Measurements from ENCODE around the gene EPHA8. TPM values are rescaled to one million over a fixed set of nuclear protein-coding genes. Genes with fewer than 3 reads are reported as not detected.

Gene EPHA8
- total and polyA plus RNA-seq, 9 of the 15 experiments (the other 6 are each of a cell fraction or from before 2014, with no cell fraction given) = not detected

DNA sequence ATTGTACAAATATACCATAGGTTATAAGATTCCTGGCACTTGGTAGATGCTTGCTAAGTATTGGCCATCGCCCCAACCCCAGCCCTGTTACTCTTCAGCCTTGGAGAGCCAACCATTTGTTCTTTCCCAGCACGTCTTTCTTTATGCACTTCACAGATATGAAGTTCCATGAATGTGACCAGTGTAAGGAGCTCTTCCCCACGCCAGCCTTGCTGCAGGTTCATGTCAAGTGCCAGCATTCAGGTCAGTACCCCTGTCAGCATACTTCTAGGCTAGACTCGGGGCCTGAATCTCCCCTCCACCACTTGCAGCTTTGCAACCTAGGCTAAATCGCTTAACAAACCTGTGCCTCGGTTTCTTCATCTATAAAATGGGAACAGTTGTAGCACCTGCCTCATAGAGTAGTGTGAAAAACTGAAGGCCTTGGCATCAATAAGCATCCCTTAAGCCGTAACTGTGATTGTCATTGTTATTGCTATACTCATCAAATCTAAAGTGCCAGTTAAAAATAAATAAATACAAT lies 41.0 kb upstream of the EPHA8 start:
- BruUV-seq (replicated peaks) = no TSS peak
- Histone ChIP-seq H4K20me1 (replicated peaks; ENCODE audit: control insufficient read depth, insufficient read depth, low read length) (peaks cover 4% of the 10 kb centered on the region; the same call in 1 of the 2 replicates), H3K9me3 (replicated peaks; ENCODE audit: control insufficient read depth, insufficient read depth, low read depth, low read length) (no peaks in the 10 kb centered on the region), H3K36me3 (ENCODE audit: control insufficient read depth, insufficient read depth, low read length) (peaks cover 91% of the 10 kb centered on the region), H2AFZ (ENCODE audit: low read depth, low read length) (no peak overlapping the region), H3K27me3 (ENCODE audit: control insufficient read depth in 2 of 2, insufficient read depth in 2 of 2, low read length in 2 of 2) (no peaks in the 10 kb centered on the region), H3K9me1 (ENCODE audit: control insufficient read depth, insufficient read depth, low read length) (no peaks in the 10 kb centered on the region), H3K4me1 (replicated peaks in 1 of 2; ENCODE audit: control insufficient read depth in 2 of 2, insufficient read depth in 2 of 2, low read length in 2 of 2) (no peaks in the 10 kb centered on the region; a peak in 1 of 5 replicates), H3K79me2 (ENCODE audit: control insufficient read depth, insufficient read depth, low read length) (no peaks in the 10 kb centered on the region), H3K27ac (ENCODE audit: extremely low read depth, low read depth, low read length) (no peak overlapping the region), H3K4me3 (no peak overlapping the region), H3K9ac (ENCODE audit: insufficient read depth in 1 of 2, low read depth in 2 of 2, low read length in 2 of 2) (no peak overlapping the region), H3K4me2 (ENCODE audit: insufficient read depth, low read length) (no peak overlapping the region)
- 87% methylated on average over 7 of the region's 7 CpGs for WGBS (ENCODE audit: insufficient coverage, low coverage, missing lambda C conversion rate)
- DNase-seq (ENCODE audit: extremely low read depth in 1 of 4, low spot score in 3 of 4) (no peak), ATAC-seq (no peak), FAIRE-seq (no peak)
- intact Hi-C loops (cut with micrococcal nuclease) = no loop called here
- CTCF ChIA-PET (ENCODE audit: low intra/inter-chr PET ratio) = no interaction called here
- TF ChIP-seq RBM25 (IDR thresholded peaks at IDR 0.05; ENCODE audit: low read depth, low read length, severe bottlenecking) (peak; percentile 61), STAT5B (CRISPR knock-in tag; IDR thresholded peaks at IDR 0.05) (no peak), NR2F6 (CRISPR knock-in tag; IDR thresholded peaks at IDR 0.05) (no peak), NFE2L1 (tag; IDR thresholded peaks at IDR 0.05; ENCODE audit: borderline replicate concordance, low read depth) (no peak), CHD4 (IDR thresholded peaks at IDR 0.05; ENCODE audit: insufficient read depth, insufficient replicate concordance, low read depth, low read length, poor library complexity, severe bottlenecking) (peak; percentile 52), PCBP1 (IDR thresholded peaks at IDR 0.05; ENCODE audit: low read depth, low read length, poor library complexity, severe bottlenecking) (no peak), RBM34 (IDR thresholded peaks at IDR 0.05; ENCODE audit: borderline replicate concordance, insufficient read depth, low read length) (no peak), BCOR (IDR thresholded peaks at IDR 0.05) (0 out of 2 replicates have a peak, but pooled peaks have one; percentile 22), ARID1B (IDR thresholded peaks at IDR 0.05) (no peak), SP2 (IDR thresholded peaks at IDR 0.05; ENCODE audit: extremely low read depth, low read depth, low read length, poor library complexity, severe bottlenecking) (no peak)
- TF ChIP-seq, protein P1, sequence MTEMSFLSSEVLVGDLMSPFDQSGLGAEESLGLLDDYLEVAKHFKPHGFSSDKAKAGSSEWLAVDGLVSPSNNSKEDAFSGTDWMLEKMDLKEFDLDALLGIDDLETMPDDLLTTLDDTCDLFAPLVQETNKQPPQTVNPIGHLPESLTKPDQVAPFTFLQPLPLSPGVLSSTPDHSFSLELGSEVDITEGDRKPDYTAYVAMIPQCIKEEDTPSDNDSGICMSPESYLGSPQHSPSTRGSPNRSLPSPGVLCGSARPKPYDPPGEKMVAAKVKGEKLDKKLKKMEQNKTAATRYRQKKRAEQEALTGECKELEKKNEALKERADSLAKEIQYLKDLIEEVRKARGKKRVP (CRISPR knock-in tag; IDR thresholded peaks at IDR 0.05) = no peak
- TF ChIP-seq, protein P2, sequence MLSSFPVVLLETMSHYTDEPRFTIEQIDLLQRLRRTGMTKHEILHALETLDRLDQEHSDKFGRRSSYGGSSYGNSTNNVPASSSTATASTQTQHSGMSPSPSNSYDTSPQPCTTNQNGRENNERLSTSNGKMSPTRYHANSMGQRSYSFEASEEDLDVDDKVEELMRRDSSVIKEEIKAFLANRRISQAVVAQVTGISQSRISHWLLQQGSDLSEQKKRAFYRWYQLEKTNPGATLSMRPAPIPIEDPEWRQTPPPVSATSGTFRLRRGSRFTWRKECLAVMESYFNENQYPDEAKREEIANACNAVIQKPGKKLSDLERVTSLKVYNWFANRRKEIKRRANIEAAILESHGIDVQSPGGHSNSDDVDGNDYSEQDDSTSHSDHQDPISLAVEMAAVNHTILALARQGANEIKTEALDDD (IDR thresholded peaks at IDR 0.05) = no peak
- POLR2A ChIA-PET = interaction anchor here (0.6 to 2.0 kb wide), 2 partner anchors 8 to 53 kb away, joined by 3 to 5 read pairs; no protein-coding TSS in a partner anchor
- in situ Hi-C loops (cut with MboI) = no loop called here

Data from K562 (cell line).